Motor neuron (in vitro differentiated cells): Measurements from ENCODE around the gene LRRC75B. TPM values are rescaled to one million over a fixed set of nuclear protein-coding genes. Genes with fewer than 3 reads are reported as not detected.
"Not testable (repeated sequence)": the region's sequence is repeated elsewhere in the genome, so short reads cannot be mapped to it uniquely, and the experiment has no call there.

Source experiments
- ATAC-seq, 8 experiments: fragments of 200-7000 bp; cut with Tn5 transposase; replicated peaks in 6 of 8; 2 replicates each; pipeline ENCODE4 v1.8.0; 2021; ENCODE audit warnings: mild to moderate bottlenecking in 8 of 8, moderate library complexity in 8 of 8
- H3K27ac ChIP-seq, 2 donors: fragments of 250-450 bp; sonication (Bioruptor Pico); 2 replicates each; pipeline ENCODE4 v1.9.0; 2021; ENCODE audit warnings: antibody characterized with exemption in 2 of 2, mild to moderate bottlenecking in 2 of 2, moderate library complexity in 1 of 2
- H3K4me1 ChIP-seq, 2 donors: fragments of 250-450 bp; sonication (Bioruptor Pico); replicated peaks in 1 of 2; 2 replicates each; pipeline ENCODE4 v1.6.1; 2021; ENCODE audit warnings: antibody characterized with exemption in 2 of 2, mild to moderate bottlenecking in 2 of 2, moderate library complexity in 1 of 2
- H3K4me3 ChIP-seq, 5 donors: fragments of 250-450 bp; sonication (Bioruptor Pico); 2 replicates each; pipeline ENCODE4 v1.9.0; 2021; ENCODE audit warnings: antibody characterized with exemption in 5 of 5, mild to moderate bottlenecking in 5 of 5, moderate library complexity in 4 of 5
- WGBS, 10 experiments: fragments of 450-650 bp; shearing (Covaris generic); methylation state at CpG; one replicate each; pipeline ENCODE4 v1.0.0; 2022; 5-methylcytosine and 5-hydroxymethylcytosine counted together
- in situ Hi-C, 9 experiments: fragments of 400-800 bp; cut with MboI; loops; one replicate each; pipeline ENCODE4 v1.15.0; 2021; ENCODE audit warnings: low sequenced_read_pairs in 9 of 9, low pct_unique_long_range_greater_than_20kb in 2 of 9; ENCODE audit not compliant: unreplicated experiment in 9 of 9
- total RNA-seq, 8 experiments: library from RNA; unstranded; fragments of 300-600 nt; gene quantifications; 2 replicates each; pipeline versions ENCODE4 v1.2.3 to v1.2.4, GENCODE V29; 2022

The LRRC75B gene
- 10 to 100 TPM in 4 of 8 experiments, 1 to 10 TPM in 4; 2.0 to 14.4 (median 10.4) TPM for total RNA-seq

GRCh38 chr22:24592851-24593558 is at the start of gene LRRC75B:
Gene LRRC75B (minus strand): TSS chr22:24593073. CDS start chr22:24593039, 34 bp downstream.
- ATAC-seq: peak; percentile 86 to 96 (median 91)
- Histone ChIP-seq H3K4me3 (peak within 1 kb of the TSS; percentile 38 to 51 (median 50)), H3K4me1 (peaks cover 17 to 21% of the 10 kb centered on the region in 2 donors), H3K27ac (peak within 1 kb of the TSS; percentile 26 to 75)
- WGBS, 10 experiments: 15 to 85% (median 80%) methylated on average over 1 to 7 of the region's 72 CpGs; no CpG with 5 or more reads in 3 of the 10 experiments
- in situ Hi-C loops: no loop called here

- H3K4me3 ChIP-seq, H3K27ac ChIP-seq, H3K4me1 ChIP-seq, ATAC-seq, in situ Hi-C loops: not testable (repeated sequence)
- WGBS, 10 experiments: 33 to 100% methylated on average over 1 of the region's 1 CpG; no CpG with 5 or more reads in 8 of the 10 experiments
Observed at GRCh38 chr22:24642307-24642706, 49.4 kb upstream of the LRRC75B start.

DNA sequence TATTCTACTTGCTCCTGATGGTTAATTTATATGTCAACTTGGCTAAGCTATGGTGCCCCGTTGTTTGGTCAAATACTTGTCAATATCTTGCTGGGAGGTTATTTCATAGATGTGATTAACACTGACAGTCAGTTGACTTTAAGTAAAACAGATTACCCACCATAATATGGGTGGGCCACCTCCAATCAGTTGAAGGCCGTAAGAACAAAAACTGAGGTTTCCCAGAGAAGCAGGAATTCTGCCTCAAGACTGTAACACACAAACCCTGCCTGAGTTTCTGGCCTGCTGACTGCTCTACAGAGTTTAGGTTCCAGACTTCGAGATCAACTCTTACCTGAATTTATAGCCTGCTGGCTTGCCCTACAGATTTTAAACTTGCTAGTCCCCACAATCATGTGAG is 43.6 kb upstream of the LRRC75B start:
- WGBS, 10 experiments: 7 to 100% (median 95%) methylated on average over 1 to 2 of the region's 3 CpGs; no CpG with 5 or more reads in 4 of the 10 experiments
- H3K4me3 ChIP-seq, H3K27ac ChIP-seq, in situ Hi-C loops, ATAC-seq: not testable (repeated sequence)
- H3K4me1 ChIP-seq: peaks cover 13 to 28% of the 10 kb centered on the region in 2 donors

GRCh38 chr22:24634776-24635389 is 42.0 kb upstream of the LRRC75B start:
- ATAC-seq, H3K27ac ChIP-seq, in situ Hi-C loops, H3K4me3 ChIP-seq: not testable (repeated sequence)
- H3K4me1 ChIP-seq: peaks cover 26 to 37% of the 10 kb centered on the region in 2 donors
- 32% methylated on average over 3 of the region's 10 CpGs; no CpG with 5 or more reads in 9 of the 10 experiments for WGBS, 10 experiments

DNA sequence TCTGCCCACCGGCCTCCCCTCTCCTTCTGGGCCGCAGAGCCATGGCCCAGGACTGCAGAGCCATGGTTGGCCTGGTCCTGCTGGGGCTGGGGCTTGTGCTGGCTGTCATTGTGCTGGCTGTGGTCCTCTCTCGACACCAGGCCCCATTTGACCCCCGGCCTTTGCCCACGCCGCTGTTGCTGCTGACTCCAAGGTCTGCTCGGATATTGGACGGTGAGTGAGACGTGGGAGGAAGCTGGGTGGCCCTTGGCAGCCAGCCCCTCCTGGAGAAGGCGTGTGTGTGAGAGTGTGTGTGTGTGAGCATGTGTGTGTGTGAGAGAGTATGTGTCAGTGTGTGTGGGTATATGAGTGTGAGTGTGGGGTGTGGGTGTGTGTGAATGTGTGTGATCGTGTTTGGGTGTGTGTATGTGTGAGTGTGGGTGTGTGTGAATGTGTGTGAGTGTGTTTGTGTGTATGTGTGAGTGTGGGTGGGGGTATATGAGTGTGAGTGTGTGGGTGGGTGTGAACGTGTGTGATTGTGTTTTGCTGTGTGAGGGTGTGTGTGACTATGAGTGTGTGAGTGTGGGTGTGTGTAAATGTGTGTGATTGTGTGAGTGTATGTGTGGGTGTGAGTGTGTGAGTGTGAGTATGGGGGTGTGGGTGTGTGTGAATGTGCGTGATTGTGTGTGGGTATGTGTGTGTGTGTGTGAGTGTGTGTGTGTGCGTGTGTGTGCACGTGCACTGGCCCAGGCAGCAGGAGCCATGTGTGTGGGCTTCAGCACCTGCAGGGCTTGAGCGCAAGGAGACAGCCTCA is 40.6 kb upstream of the LRRC75B start:
- in situ Hi-C loops, H3K4me3 ChIP-seq, H3K27ac ChIP-seq, ATAC-seq: not testable (repeated sequence)
- WGBS, 10 experiments: 25 to 71% methylated on average over 1 to 2 of the region's 16 CpGs; no CpG with 5 or more reads in 8 of the 10 experiments
- H3K4me1 ChIP-seq: peaks cover 26 to 37% of the 10 kb centered on the region in 2 donors

DNA sequence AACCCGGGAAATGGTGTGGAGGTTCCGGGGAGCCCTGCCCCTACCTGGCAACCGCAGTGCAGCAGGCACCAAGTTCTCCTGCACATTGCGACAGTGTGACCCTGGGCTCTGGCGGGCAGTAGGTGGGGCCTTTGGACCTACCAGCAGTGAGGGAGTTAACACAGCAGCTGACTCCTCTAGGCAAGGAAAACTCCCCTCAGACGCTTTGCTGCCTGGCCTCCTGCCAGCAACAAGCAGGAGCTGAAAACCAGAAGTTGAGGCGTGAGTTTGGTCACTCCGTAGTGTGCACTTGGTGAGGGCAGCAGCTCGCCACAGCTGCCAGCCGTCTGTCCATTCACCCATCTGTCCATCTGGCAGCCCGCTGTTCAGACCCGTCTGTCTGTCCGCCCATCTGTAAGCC is 39.8 kb upstream of the LRRC75B start:
- H3K4me1 ChIP-seq: peaks cover 26 to 37% of the 10 kb centered on the region in 2 donors
- H3K27ac ChIP-seq, H3K4me3 ChIP-seq, in situ Hi-C loops, ATAC-seq: not testable (repeated sequence)
- no CpG with 5 or more reads among the region's 13 CpGs for WGBS, 10 experiments

DNA sequence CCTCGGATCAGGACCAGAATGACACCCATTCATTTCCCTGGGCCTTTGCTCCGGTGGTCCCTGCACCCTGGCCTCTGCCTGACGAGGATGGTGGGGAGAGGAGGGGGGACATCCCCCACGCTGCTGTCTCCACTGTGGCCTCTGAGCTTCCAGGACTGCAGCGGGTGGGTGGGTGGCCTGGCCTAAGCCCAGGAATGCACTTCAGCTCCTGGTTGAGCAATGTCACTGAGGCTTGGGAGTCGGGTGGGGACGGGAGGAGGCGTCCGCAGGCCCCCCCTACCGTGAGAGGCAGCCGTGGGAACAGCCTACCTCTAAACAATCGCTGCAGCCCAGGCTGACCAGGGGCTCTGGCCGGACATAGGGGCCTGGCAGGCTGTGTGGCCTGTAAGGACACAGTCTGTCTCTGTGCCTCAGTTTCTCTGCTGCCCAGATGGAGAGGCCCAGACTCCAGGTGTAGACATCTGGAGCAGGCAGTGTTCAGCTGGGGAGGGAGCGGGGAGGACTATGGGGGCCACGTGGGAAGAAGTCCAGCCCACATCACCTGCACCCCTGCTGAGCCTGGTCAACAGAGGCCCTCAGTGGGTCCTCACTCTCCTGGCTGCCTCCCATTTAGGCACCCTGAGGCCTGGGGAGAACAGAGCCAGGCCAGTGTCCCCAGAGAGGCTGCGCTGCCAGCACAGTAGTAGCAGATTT is 38.7 kb upstream of the LRRC75B start:
- H3K4me1 ChIP-seq: peaks cover 26 to 37% of the 10 kb centered on the region in 2 donors
- ATAC-seq, in situ Hi-C loops, H3K4me3 ChIP-seq: not testable (repeated sequence)
- peak overlapping the region in 1 of 2 donors; percentile 70 for H3K27ac ChIP-seq
- no CpG with 5 or more reads among the region's 16 CpGs for WGBS, 10 experiments

- WGBS, 10 experiments: 40% methylated on average over 1 of the region's 7 CpGs; no CpG with 5 or more reads in 9 of the 10 experiments
- H3K4me3 ChIP-seq, ATAC-seq, in situ Hi-C loops: not testable (repeated sequence)
- H3K27ac ChIP-seq: peak overlapping the region in 1 of 2 donors; percentile 70
- peaks cover 26 to 37% of the 10 kb centered on the region in 2 donors for H3K4me1 ChIP-seq
Observed at GRCh38 chr22:24630812-24631427, 38.0 kb upstream of the LRRC75B start.

GRCh38 chr22:24629069-24629468 is 36.2 kb upstream of the LRRC75B start:
- WGBS, 10 experiments: 30% methylated on average over 2 of the region's 11 CpGs; no CpG with 5 or more reads in 9 of the 10 experiments
- H3K27ac ChIP-seq, H3K4me3 ChIP-seq, ATAC-seq, in situ Hi-C loops: not testable (repeated sequence)
- peaks cover 26 to 29% of the 10 kb centered on the region in 2 donors for H3K4me1 ChIP-seq

- in situ Hi-C loops, H3K4me3 ChIP-seq, ATAC-seq, H3K27ac ChIP-seq: not testable (repeated sequence)
- peaks cover 20 to 22% of the 10 kb centered on the region in 2 donors for H3K4me1 ChIP-seq
- no CpG with 5 or more reads among the region's 16 CpGs for WGBS, 10 experiments
Observed at GRCh38 chr22:24627911-24628310, 35.0 kb upstream of the LRRC75B start.

DNA sequence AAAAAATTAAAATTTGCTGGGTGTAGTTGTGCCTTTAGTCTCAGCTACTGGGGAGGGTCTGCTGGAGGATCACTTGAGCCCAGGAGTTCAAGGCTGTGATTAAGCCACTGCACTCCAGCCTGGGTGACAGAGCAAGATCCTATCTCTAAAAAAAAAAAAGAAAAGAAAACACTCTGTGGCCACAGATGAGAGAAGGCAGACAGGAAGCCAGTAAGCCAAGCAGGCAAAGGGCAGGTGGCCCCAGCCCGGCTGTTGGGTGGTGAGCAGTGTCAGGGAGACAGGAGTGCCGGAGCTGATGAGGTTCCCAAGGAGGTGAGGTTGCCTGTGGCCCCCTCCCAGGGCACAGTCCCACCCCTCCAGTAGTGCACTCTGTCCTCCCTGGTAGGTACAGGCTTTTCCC is 29.7 kb upstream of the LRRC75B start:
- H3K27ac ChIP-seq, H3K4me3 ChIP-seq, ATAC-seq, H3K4me1 ChIP-seq, in situ Hi-C loops: not testable (repeated sequence)
- WGBS, 10 experiments: no CpG with 5 or more reads among the region's 2 CpGs

GRCh38 chr22:24621244-24621643 is 28.4 kb upstream of the LRRC75B start:
- H3K4me1 ChIP-seq, H3K4me3 ChIP-seq, ATAC-seq, in situ Hi-C loops, H3K27ac ChIP-seq: not testable (repeated sequence)
- no CpG with 5 or more reads among the region's 5 CpGs for WGBS, 10 experiments
